ENCODE data around the gene GNB2. TPM values are rescaled to one million over a fixed set of nuclear protein-coding genes. Genes with fewer than 3 reads are reported as not detected.
A peak's percentile ranks its signal among the peaks of the same experiment; 100 is the strongest.

Gene GNB2
- total and polyA plus RNA-seq, 2 of the 8 experiments (the other 6 are each of a cell fraction or from before 2014, with no cell fraction given), result 157 to 260 TPM

- TF ChIP-seq JUN (IDR thresholded peaks at IDR 0.05; ENCODE audit: low read depth, low read length) (no peak), SIX5 (IDR thresholded peaks at IDR 0.05; ENCODE audit: low read depth, low read length) (no peak), YY1 (IDR thresholded peaks at IDR 0.05; ENCODE audit: low read depth, low read length) (no peak), SP4 (IDR thresholded peaks at IDR 0.05; ENCODE audit: low read length) (no peak), POLR2AphosphoS5 (IDR thresholded peaks at IDR 0.05; ENCODE audit: low read depth, low read length) (peak; percentile 29; the same call in 1 of the 2 replicates), SIRT6 (IDR thresholded peaks at IDR 0.05; ENCODE audit: low read length) (no peak), SIN3A (conservative IDR thresholded peaks at IDR 0.05 in 1 of 2, IDR thresholded peaks at IDR 0.05 in 1 of 2; ENCODE audit: low read depth in 1 of 2, low read length in 2 of 2) (no peak), CEBPB (IDR thresholded peaks at IDR 0.05; ENCODE audit: low read depth, low read length) (no peak), CHD1 (IDR thresholded peaks at IDR 0.05; ENCODE audit: low read depth, low read length) (no peak), RBBP5 (IDR thresholded peaks at IDR 0.05; ENCODE audit: borderline replicate concordance, low read depth, low read length) (no peak), CHD2 (IDR thresholded peaks at IDR 0.05; ENCODE audit: low read length) (no peak), KDM5A (IDR thresholded peaks at IDR 0.05; ENCODE audit: low read length) (no peak), SP2 (IDR thresholded peaks at IDR 0.05; ENCODE audit: low read length) (no peak), FOSL1 (IDR thresholded peaks at IDR 0.05; ENCODE audit: insufficient read depth, low read depth, low read length) (no peak), TAF1 (IDR thresholded peaks at IDR 0.05; ENCODE audit: low read depth, low read length) (peak; percentile 67; the same call in 1 of the 2 replicates)
These were observed 46.9 kb upstream of the GNB2 start (continued) for GRCh38 chr7:100626530-100627237.
